ENCODE measurements around the gene DMXL1.
A peak's percentile ranks its signal among the peaks of the same experiment; 100 is the strongest.

DMXL1 gene

GRCh38 chr5:119048246-119048645, 22.6 kb upstream of the DMXL1 start:
- no peak overlapping the region for H3K4me3 ChIP-seq (ENCODE audit: low read depth, low read length)
- DNase-seq (ENCODE audit: low read depth) = no peak
- TF ChIP-seq POLR2A (IDR thresholded peaks at IDR 0.05; ENCODE audit: extremely low read depth, insufficient read length) (no peak), MYC (IDR thresholded peaks at IDR 0.05; ENCODE audit: low read depth, low read length) (no peak), CTCF (IDR thresholded peaks at IDR 0.05; ENCODE audit: low read depth, low read length) (no peak)
- TF ChIP-seq, protein P1, sequence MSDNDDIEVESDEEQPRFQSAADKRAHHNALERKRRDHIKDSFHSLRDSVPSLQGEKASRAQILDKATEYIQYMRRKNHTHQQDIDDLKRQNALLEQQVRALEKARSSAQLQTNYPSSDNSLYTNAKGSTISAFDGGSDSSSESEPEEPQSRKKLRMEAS (IDR thresholded peaks at IDR 0.05; ENCODE audit: low read depth, low read length) = no peak

DNA sequence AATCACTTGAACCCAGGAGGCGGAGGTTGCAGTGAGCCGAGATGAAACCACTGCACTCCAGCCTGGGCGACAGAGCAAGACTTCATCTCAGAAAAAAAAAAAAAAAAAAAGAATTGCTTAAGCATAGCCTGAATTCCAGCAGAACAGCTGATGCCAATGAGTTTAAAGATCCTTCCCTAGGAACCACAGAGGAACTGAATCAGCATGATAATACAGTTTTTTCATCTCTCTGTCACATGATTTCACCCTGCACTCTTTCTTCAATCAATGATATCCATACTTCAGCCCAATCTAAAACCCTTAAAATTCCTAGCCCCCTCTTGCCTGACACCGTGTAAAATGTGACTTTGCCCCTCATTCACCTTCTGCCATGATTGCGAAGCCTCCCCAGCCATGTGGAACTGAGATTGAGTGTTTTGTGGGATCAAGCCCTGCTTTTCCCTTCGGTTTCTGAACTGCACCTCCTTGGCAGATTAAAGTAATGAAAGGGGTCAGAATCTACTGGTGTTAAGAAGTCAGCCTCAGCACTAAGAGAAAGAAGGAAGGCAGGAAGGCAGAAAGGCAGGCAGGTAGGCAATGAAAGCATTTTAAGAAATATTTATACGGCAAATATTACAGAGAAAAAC, 20.9 kb upstream of the DMXL1 start:
- TF ChIP-seq CTCF (IDR thresholded peaks at IDR 0.05; ENCODE audit: low read depth, low read length) (no peak), POLR2A (IDR thresholded peaks at IDR 0.05; ENCODE audit: extremely low read depth, insufficient read length) (no peak), MYC (IDR thresholded peaks at IDR 0.05; ENCODE audit: low read depth, low read length) (no peak)
- TF ChIP-seq, protein P1 (IDR thresholded peaks at IDR 0.05; ENCODE audit: low read depth, low read length) = no peak
- H3K4me3 ChIP-seq (ENCODE audit: low read depth, low read length) = no peak overlapping the region
- DNase-seq (ENCODE audit: low read depth) = no peak

DNA sequence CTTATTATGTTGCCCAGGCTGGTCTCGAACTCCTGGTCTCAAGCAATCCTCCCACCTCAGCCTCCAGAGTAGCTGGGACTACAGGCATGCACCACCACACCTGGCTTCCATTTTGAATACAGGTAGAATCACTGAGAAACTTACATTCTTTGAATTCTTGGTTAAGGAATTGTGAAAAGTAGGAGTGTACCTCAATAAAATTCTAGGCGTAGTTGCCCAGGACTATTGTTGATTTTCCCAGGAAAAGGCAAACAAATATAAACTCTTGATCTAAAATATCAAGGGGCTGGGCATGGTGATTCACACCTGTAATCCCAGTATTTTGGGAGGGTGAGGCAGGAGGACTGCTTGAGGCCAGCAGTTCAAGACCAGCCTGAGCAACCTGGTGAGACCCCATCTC, 16.8 kb upstream of the DMXL1 start:
- no peak for DNase-seq (ENCODE audit: low read depth)
- no peak overlapping the region for H3K4me3 ChIP-seq (ENCODE audit: low read depth, low read length)
- TF ChIP-seq, protein P1 (IDR thresholded peaks at IDR 0.05; ENCODE audit: low read depth, low read length) = no peak
- TF ChIP-seq POLR2A (IDR thresholded peaks at IDR 0.05; ENCODE audit: extremely low read depth, insufficient read length) (no peak), MYC (IDR thresholded peaks at IDR 0.05; ENCODE audit: low read depth, low read length) (no peak), CTCF (IDR thresholded peaks at IDR 0.05; ENCODE audit: low read depth, low read length) (no peak)

GRCh38 chr5:119055294-119055693, 15.6 kb upstream of the DMXL1 start:
- no peak overlapping the region for H3K4me3 ChIP-seq (ENCODE audit: low read depth, low read length)
- TF ChIP-seq, protein P1 (IDR thresholded peaks at IDR 0.05; ENCODE audit: low read depth, low read length) = no peak
- TF ChIP-seq CTCF (IDR thresholded peaks at IDR 0.05; ENCODE audit: low read depth, low read length) = no peak
- TF ChIP-seq MYC (IDR thresholded peaks at IDR 0.05; ENCODE audit: low read depth, low read length) = no peak
- TF ChIP-seq POLR2A (IDR thresholded peaks at IDR 0.05; ENCODE audit: extremely low read depth, insufficient read length) = no peak
- DNase-seq (ENCODE audit: low read depth) = peak; percentile 35

- TF ChIP-seq, protein P1 (IDR thresholded peaks at IDR 0.05; ENCODE audit: low read depth, low read length) = no peak
- TF ChIP-seq CTCF (IDR thresholded peaks at IDR 0.05; ENCODE audit: low read depth, low read length) (no peak), POLR2A (IDR thresholded peaks at IDR 0.05; ENCODE audit: extremely low read depth, insufficient read length) (no peak), MYC (IDR thresholded peaks at IDR 0.05; ENCODE audit: low read depth, low read length) (no peak)
- DNase-seq (ENCODE audit: low read depth) = no peak
- no peak overlapping the region for H3K4me3 ChIP-seq (ENCODE audit: low read depth, low read length)
Measured at GRCh38 chr5:119058979-119059529, 11.8 kb upstream of the DMXL1 start.

All from NB4 (cell line).